ENCODE measurements around the gene RASGEF1C. TPM values are rescaled to one million over a fixed set of nuclear protein-coding genes. Genes with fewer than 3 reads are reported as not detected.

The RASGEF1C gene
- total and polyA plus RNA-seq, 10 of the 15 experiments (the other 5 are each of a cell fraction or from before 2014, with no cell fraction given) = not detected

- no peak overlapping the region for H3K4me2 ChIP-seq (ENCODE audit: control insufficient read depth, insufficient read depth)
- in situ Hi-C loops (cut with MboI) (no loop called here), intact Hi-C loops (cut with micrococcal nuclease; ENCODE audit: unreplicated experiment) (no loop called here)
- no peak overlapping the region for H3K4me3 ChIP-seq
- no peak overlapping the region for H3K27ac ChIP-seq (ENCODE audit: control insufficient read depth, insufficient read depth)
- H3K9me3 ChIP-seq (replicated peaks; ENCODE audit: control insufficient read depth, insufficient read depth, low read length) = peaks cover 4% of the 10 kb centered on the region; the same call in 2 of the 3 replicates
- ChIA-PET CTCF (interaction anchor here (0.7 kb wide), 1 partner anchor 12 kb away, joined by 3 read pairs; no protein-coding TSS in a partner anchor), RAD21 (ENCODE audit: unreplicated experiment) (no interaction called here), SMC1A (ENCODE audit: uncharacterized antibody, unreplicated experiment) (no interaction called here), POLR2A (no interaction called here)
- no peak overlapping the region for H3K9ac ChIP-seq (ENCODE audit: control insufficient read depth, insufficient read depth, low read length)
- FAIRE-seq (no peak), ATAC-seq (no peak), DNase-seq (ENCODE audit: low read depth, low spot score) (no peak)
- no peaks in the 10 kb centered on the region; the same call in 1 of the 2 replicates for H3K79me2 ChIP-seq (ENCODE audit: control insufficient read depth, insufficient read depth, low read length)
- no TSS peak for BruUV-seq (replicated peaks)
- H3K36me3 ChIP-seq (ENCODE audit: control insufficient read depth in 2 of 2, insufficient read depth in 2 of 2, low read length in 1 of 2) = no peaks in the 10 kb centered on the region
- no peak for TF ChIP-seq CHD1 (IDR thresholded peaks at IDR 0.05; ENCODE audit: low read depth, low read length)
- TF ChIP-seq MTA2 (IDR thresholded peaks at IDR 0.05; ENCODE audit: low read depth) = no peak
- H2AFZ ChIP-seq (ENCODE audit: control insufficient read depth, low read depth, low read length) = no peak overlapping the region
- peaks cover 4 to 7% of the 10 kb centered on the region in 2 experiments; a peak in 3 of 4 replicates for H3K27me3 ChIP-seq (replicated peaks in 1 of 2; ENCODE audit: control insufficient read depth in 2 of 2, insufficient read depth in 2 of 2, low read length in 1 of 2)
- H3K4me1 ChIP-seq (ENCODE audit: control insufficient read depth, insufficient read depth, low read length) = no peaks in the 10 kb centered on the region
- no peaks in the 10 kb centered on the region for H4K20me1 ChIP-seq (ENCODE audit: control insufficient read depth, insufficient read depth)
- WGBS (ENCODE audit: insufficient coverage, insufficient replicate concordance, low lambda C conversion rate, missing lambda C conversion rate) = 31% methylated on average over 4 of the region's 4 CpGs
Observed at GRCh38 chr5:180067986-180068385, 141.0 kb downstream of the RASGEF1C start.

GRCh38 chr5:180060192-180060591 is 148.8 kb downstream of the RASGEF1C start:
- ChIA-PET POLR2A (no interaction called here), RAD21 (ENCODE audit: unreplicated experiment) (no interaction called here), CTCF (no interaction called here), SMC1A (ENCODE audit: uncharacterized antibody, unreplicated experiment) (no interaction called here)
- no peak overlapping the region for H3K9ac ChIP-seq (ENCODE audit: control insufficient read depth, insufficient read depth, low read length)
- H3K9me3 ChIP-seq (replicated peaks; ENCODE audit: control insufficient read depth, insufficient read depth, low read length) = no peaks in the 10 kb centered on the region; the same call in 2 of the 3 replicates
- no peaks in the 10 kb centered on the region for H4K20me1 ChIP-seq (ENCODE audit: control insufficient read depth, insufficient read depth)
- BruUV-seq (replicated peaks) = no TSS peak
- no peak overlapping the region for H2AFZ ChIP-seq (ENCODE audit: control insufficient read depth, low read depth, low read length)
- in situ Hi-C loops (cut with MboI) (no loop called here), intact Hi-C loops (cut with micrococcal nuclease; ENCODE audit: unreplicated experiment) (no loop called here)
- H3K4me3 ChIP-seq = no peak overlapping the region
- no peaks in the 10 kb centered on the region for H3K79me2 ChIP-seq (ENCODE audit: control insufficient read depth, insufficient read depth, low read length)
- no peaks in the 10 kb centered on the region for H3K27me3 ChIP-seq (replicated peaks in 1 of 2; ENCODE audit: control insufficient read depth in 2 of 2, insufficient read depth in 2 of 2, low read length in 1 of 2)
- no peak overlapping the region for H3K27ac ChIP-seq (ENCODE audit: control insufficient read depth, insufficient read depth)
- no peak overlapping the region for H3K4me2 ChIP-seq (ENCODE audit: control insufficient read depth, insufficient read depth)
- WGBS (ENCODE audit: insufficient coverage, insufficient replicate concordance, low lambda C conversion rate, missing lambda C conversion rate) = 66% methylated on average over 7 of the region's 7 CpGs
- FAIRE-seq = no peak
- no peaks in the 10 kb centered on the region for H3K36me3 ChIP-seq (ENCODE audit: control insufficient read depth in 2 of 2, insufficient read depth in 2 of 2, low read length in 1 of 2)
- ATAC-seq = no peak
- H3K4me1 ChIP-seq (ENCODE audit: control insufficient read depth, insufficient read depth, low read length) = no peaks in the 10 kb centered on the region
- DNase-seq (ENCODE audit: low read depth, low spot score) = no peak
- no peak for TF ChIP-seq BHLHE40 (IDR thresholded peaks at IDR 0.05; ENCODE audit: borderline replicate concordance in 1 of 2, low read depth in 2 of 2, low read length in 1 of 2)
- no peak for TF ChIP-seq FOS (IDR thresholded peaks at IDR 0.05; ENCODE audit: borderline replicate concordance, extremely low read depth, insufficient read length)
- TF ChIP-seq ZNF274 (IDR thresholded peaks at IDR 0.05; ENCODE audit: insufficient read depth, insufficient read length) = no peak
- no peak for TF ChIP-seq SP1 (IDR thresholded peaks at IDR 0.05; ENCODE audit: low read depth, low read length)
- TF ChIP-seq SMAD1 (IDR thresholded peaks at IDR 0.05; ENCODE audit: low read depth, partially characterized antibody) = no peak
- TF ChIP-seq IRF4 (IDR thresholded peaks at IDR 0.05; ENCODE audit: low read depth, low read length) = no peak
- no peak for TF ChIP-seq ZNF592 (IDR thresholded peaks at IDR 0.05)
- no peak for TF ChIP-seq NFIC (IDR thresholded peaks at IDR 0.05; ENCODE audit: low read depth, low read length)
- no peak for TF ChIP-seq KDM1A (IDR thresholded peaks at IDR 0.05; ENCODE audit: borderline replicate concordance)

All from GM12878 (cell line).